OCI-LY7 (cell line): ENCODE data around the gene ERCC2. TPM values are rescaled to one million over a fixed set of nuclear protein-coding genes. Genes with fewer than 3 reads are reported as not detected.

Source experiments
- BruUV-seq: library from RNA; stranded (reverse); fragments of 400-500 nt; replicated peaks from 2 replicates; lab custom pipeline; 2021; lab: Mats Ljungman, UMichigan
- CTCF ChIA-PET: fragments of 300-600 bp; sonication (Branson Sonifier 250); formaldehyde crosslinking; loops from one replicate; lab custom pipeline; 2022; ENCODE audit warnings: antibody characterized with exemption; ENCODE audit not compliant: unreplicated experiment; lab: Charles Lee
- POLR2A ChIA-PET: fragments of 300-600 bp; sonication (Branson Sonifier 250); formaldehyde crosslinking; loops from one replicate; lab custom pipeline; 2022; ENCODE audit warnings: antibody characterized with exemption; lab: Charles Lee
- DNase-seq: peaks from one replicate; pipeline ENCODE4 v3.0.0-alpha.2; 2015; ENCODE audit warnings: low spot score
- H2AFZ ChIP-seq: fragments of 200-600 bp; sonication (generic), shearing (Covaris generic); 2 replicates; pipeline ENCODE4 v1.6.1; 2014; ENCODE audit warnings: mild to moderate bottlenecking, antibody characterized with exemption, low read length, moderate library complexity
- H3K27ac ChIP-seq: fragments of 200-600 bp; sonication (generic); 2 replicates; pipeline ENCODE4 v1.5.1; 2014; ENCODE audit warnings: mixed run types, low read depth, mild to moderate bottlenecking, moderate library complexity, low read length, inconsistent platforms; ENCODE audit not compliant: poor library complexity, severe bottlenecking
- H3K36me3 ChIP-seq: fragments of 200-600 bp; sonication (generic); 2 replicates; pipeline ENCODE4 v1.6.1; 2014; ENCODE audit warnings: mild to moderate bottlenecking, antibody characterized with exemption, low read length, moderate library complexity, mixed read lengths; ENCODE audit not compliant: insufficient read depth
- H3K4me1 ChIP-seq: fragments of 200-600 bp; sonication (generic); 2 replicates; pipeline ENCODE4 v1.5.1; 2014; ENCODE audit warnings: mild to moderate bottlenecking, low read length; ENCODE audit not compliant: insufficient read depth, poor library complexity, severe bottlenecking
- H3K4me2 ChIP-seq: fragments of 200-600 bp; sonication (generic); 2 replicates; pipeline ENCODE4 v1.6.1; 2014; ENCODE audit warnings: mild to moderate bottlenecking, low read length
- H3K4me3 ChIP-seq: fragments of 200-600 bp; sonication (generic); 2 replicates; pipeline ENCODE4 v1.5.1; 2014; ENCODE audit warnings: mild to moderate bottlenecking, low read depth, low read length; ENCODE audit not compliant: poor library complexity, severe bottlenecking
- H3K79me2 ChIP-seq: fragments of 200-600 bp; sonication (generic); 2 replicates; pipeline ENCODE4 v1.6.1; 2016; ENCODE audit warnings: low read depth, mild to moderate bottlenecking, low read length, moderate library complexity, mixed read lengths; ENCODE audit not compliant: insufficient read depth
- H3K9me2 ChIP-seq: fragments of 200-600 bp; sonication (generic); 2 replicates; pipeline ENCODE4 v1.6.1; 2016; ENCODE audit warnings: mild to moderate bottlenecking, low read length, mixed read lengths; ENCODE audit not compliant: insufficient read depth
- H3K9me3 ChIP-seq: fragments of 200-600 bp; sonication (generic); 2 replicates; pipeline ENCODE4 v1.6.1; 2014; ENCODE audit warnings: mild to moderate bottlenecking, mixed run types, low read length, mixed read lengths
- H4K20me1 ChIP-seq: fragments of 200-600 bp; sonication (generic); 2 replicates; pipeline ENCODE4 v1.6.1; 2014; ENCODE audit warnings: mild to moderate bottlenecking, antibody characterized with exemption, low read length, moderate library complexity, mixed read lengths; ENCODE audit not compliant: insufficient read depth
- EZH2phosphoT487 ChIP-seq: fragments of 200-600 bp; sonication (generic); IDR thresholded peaks from 2 replicates; pipeline ENCODE4 v1.6.1; 2018; ENCODE audit warnings: low read depth, borderline replicate concordance, mild to moderate bottlenecking, mixed run types, antibody characterized with exemption, low read length, moderate library complexity, mixed read lengths
- intact Hi-C: fragments of 100-400 bp; cut with micrococcal nuclease; formaldehyde crosslinking; loops from one replicate; pipeline ENCODE4 v1.10.0; 2022; ENCODE audit not compliant: unreplicated experiment
- total RNA-seq, 2 experiments: library from RNA; depleted of rRNA in 1 of 2; stranded (reverse); fragments of >200 nt in 1 of 2; shearing (Covaris generic) in 1 of 2; gene quantifications; 2 replicates each; pipeline ENCODE4 v1.2.3, GENCODE V29; 2014 to 2022
- TF ChIP-seq, protein P1 (sequence below): fragments of 200-600 bp; sonication (generic); conservative IDR thresholded peaks from 2 replicates; pipeline ENCODE4 v1.5.1; 2014; ENCODE audit warnings: mild to moderate bottlenecking, antibody characterized with exemption, low read length, moderate library complexity, mixed read lengths

Gene ERCC2
- total RNA-seq, 2 experiments from 2014 or later, result 21.0 to 24.4 TPM

DNA sequence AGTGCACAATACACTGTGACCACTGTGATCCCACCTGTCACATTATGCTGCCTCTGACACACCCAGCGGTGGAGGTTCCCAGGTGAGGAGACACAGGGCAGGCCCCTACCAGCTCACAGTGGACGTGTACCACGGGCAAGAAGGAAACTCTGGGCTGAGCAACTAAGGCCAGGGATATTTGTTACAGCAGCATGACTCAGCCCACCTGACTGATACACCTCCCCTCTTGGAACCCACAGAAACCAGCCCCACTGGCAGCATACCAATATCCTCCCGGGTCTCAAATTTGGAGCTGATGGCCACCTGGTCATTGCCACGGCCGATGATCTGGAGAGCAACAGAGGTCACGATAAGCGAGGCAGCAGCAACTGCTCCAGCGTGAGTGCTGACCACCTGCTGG, 15.0 kb downstream of the ERCC2 start:
- no TSS peak for BruUV-seq
- Histone ChIP-seq H3K4me2 (no peak overlapping the region), H2AFZ (no peak overlapping the region), H4K20me1 (no peaks in the 10 kb centered on the region), H3K4me3 (no peak overlapping the region), H3K9me2 (no peaks in the 10 kb centered on the region), H3K79me2 (no peaks in the 10 kb centered on the region), H3K36me3 (peaks cover 20% of the 10 kb centered on the region), H3K4me1 (no peaks in the 10 kb centered on the region), H3K27ac (no peak overlapping the region), H3K9me3 (no peaks in the 10 kb centered on the region)
- no peak for TF ChIP-seq EZH2phosphoT487
- TF ChIP-seq, protein P1, sequence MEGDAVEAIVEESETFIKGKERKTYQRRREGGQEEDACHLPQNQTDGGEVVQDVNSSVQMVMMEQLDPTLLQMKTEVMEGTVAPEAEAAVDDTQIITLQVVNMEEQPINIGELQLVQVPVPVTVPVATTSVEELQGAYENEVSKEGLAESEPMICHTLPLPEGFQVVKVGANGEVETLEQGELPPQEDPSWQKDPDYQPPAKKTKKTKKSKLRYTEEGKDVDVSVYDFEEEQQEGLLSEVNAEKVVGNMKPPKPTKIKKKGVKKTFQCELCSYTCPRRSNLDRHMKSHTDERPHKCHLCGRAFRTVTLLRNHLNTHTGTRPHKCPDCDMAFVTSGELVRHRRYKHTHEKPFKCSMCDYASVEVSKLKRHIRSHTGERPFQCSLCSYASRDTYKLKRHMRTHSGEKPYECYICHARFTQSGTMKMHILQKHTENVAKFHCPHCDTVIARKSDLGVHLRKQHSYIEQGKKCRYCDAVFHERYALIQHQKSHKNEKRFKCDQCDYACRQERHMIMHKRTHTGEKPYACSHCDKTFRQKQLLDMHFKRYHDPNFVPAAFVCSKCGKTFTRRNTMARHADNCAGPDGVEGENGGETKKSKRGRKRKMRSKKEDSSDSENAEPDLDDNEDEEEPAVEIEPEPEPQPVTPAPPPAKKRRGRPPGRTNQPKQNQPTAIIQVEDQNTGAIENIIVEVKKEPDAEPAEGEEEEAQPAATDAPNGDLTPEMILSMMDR, result no peak
- intact Hi-C loops, result no loop called here
- CTCF ChIA-PET, result interaction anchor here (0.6 kb wide), 1 partner anchor 71 kb away, joined by 4 read pairs; no protein-coding TSS in a partner anchor
- POLR2A ChIA-PET, result interaction anchor here (0.6 kb wide), 1 partner anchor 1420 kb away, joined by 3 read pairs; the partner anchor contains the start of gene ZNF45
- no peak for DNase-seq

DNA sequence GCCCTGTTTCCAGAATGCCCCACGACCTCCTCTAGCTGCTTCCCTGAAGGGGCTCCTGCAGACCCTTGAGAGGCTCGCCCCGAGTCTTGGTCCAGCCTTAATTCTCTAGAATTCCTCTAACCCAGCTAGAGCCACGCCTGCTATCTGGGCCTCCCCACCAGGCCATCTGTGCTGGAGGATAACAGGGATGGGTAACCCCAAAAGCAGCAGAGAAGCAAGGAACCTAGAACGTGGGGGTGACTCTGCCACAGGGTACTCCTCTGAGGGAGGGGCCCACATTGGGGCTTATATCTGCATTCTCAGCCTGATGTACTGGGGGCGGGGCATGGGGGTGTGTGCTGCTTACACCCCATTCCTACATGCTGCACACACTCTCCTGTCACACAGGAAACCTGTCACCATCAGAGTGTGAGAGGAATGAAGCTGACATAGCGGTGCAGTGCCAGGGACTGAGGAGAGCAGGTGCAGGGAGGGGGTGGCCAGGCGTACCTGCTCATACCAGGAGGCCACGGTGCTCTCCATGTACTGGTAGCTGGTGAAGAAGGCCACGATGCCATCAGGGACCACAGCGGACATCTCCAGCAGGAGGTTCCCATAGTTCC, 16.0 kb downstream of the ERCC2 start:
- H3K79me2 ChIP-seq, result no peaks in the 10 kb centered on the region
- BruUV-seq, result no TSS peak
- ChIA-PET CTCF (no interaction called here), POLR2A (interaction anchor here (0.6 kb wide), 1 partner anchor 36 kb away, joined by 3 read pairs; no protein-coding TSS in a partner anchor)
- no peaks in the 10 kb centered on the region for H3K4me1 ChIP-seq
- no peak for DNase-seq
- no peak overlapping the region for H3K4me3 ChIP-seq
- H3K9me3 ChIP-seq, result no peaks in the 10 kb centered on the region
- no peak overlapping the region for H2AFZ ChIP-seq
- intact Hi-C loops, result no loop called here
- peaks cover 20% of the 10 kb centered on the region for H3K36me3 ChIP-seq
- H4K20me1 ChIP-seq, result no peaks in the 10 kb centered on the region
- H3K27ac ChIP-seq, result no peak overlapping the region
- H3K9me2 ChIP-seq, result no peaks in the 10 kb centered on the region
- no peak overlapping the region for H3K4me2 ChIP-seq
- no peak for TF ChIP-seq EZH2phosphoT487
- TF ChIP-seq, protein P1, result no peak
